ENCODE results near the gene SRSF1. TPM values are rescaled to one million over a fixed set of nuclear protein-coding genes. Genes with fewer than 3 reads are reported as not detected.

Gene SRSF1
- total and polyA plus RNA-seq, 9 donors: 77.8 to 184 (median 157) TPM

- intact Hi-C loops (cut with DNase I): loop anchor here in 2 of 4 donors (5.0 kb wide), 1 partner anchor 140 kb away; no protein-coding TSS in a partner anchor
- no peak for DNase-seq
- Histone ChIP-seq H3K27ac (no peak overlapping the region), H3K4me3 (no peak overlapping the region), H3K27me3 (no peaks in the 10 kb centered on the region), H3K4me1 (ENCODE audit: insufficient read depth) (no peaks in the 10 kb centered on the region), H3K36me3 (no peaks in the 10 kb centered on the region), H3K9me3 (no peaks in the 10 kb centered on the region)
- 83 to 89% (median 85%) methylated on average over 3 of the region's 3 CpGs for WGBS, 3 donors
- no peak for TF ChIP-seq POLR2A (IDR thresholded peaks at IDR 0.05)
- no peak for TF ChIP-seq EP300 (IDR thresholded peaks at IDR 0.05)
- no peak for TF ChIP-seq CTCF (IDR thresholded peaks at IDR 0.05)
Observed at GRCh38 chr17:57997085-57997809, 9.8 kb downstream of the SRSF1 start.

GRCh38 chr17:57995076-57995956, 11.7 kb downstream of the SRSF1 start:
- peak; percentile 31 to 63 (median 48) for DNase-seq

GRCh38 chr17:57994436-57994835, 12.6 kb downstream of the SRSF1 start:
- no peaks in the 10 kb centered on the region for H3K27me3 ChIP-seq
- no peak overlapping the region for H3K27ac ChIP-seq
- 18 to 32% (median 27%) methylated on average over 2 of the region's 2 CpGs for WGBS, 3 donors
- TF ChIP-seq POLR2A (IDR thresholded peaks at IDR 0.05) (no peak), CTCF (IDR thresholded peaks at IDR 0.05) (no peak), EP300 (IDR thresholded peaks at IDR 0.05) (no peak)
- H3K36me3 ChIP-seq: no peaks in the 10 kb centered on the region
- DNase-seq: no peak
- intact Hi-C loops (cut with DNase I): loop anchor here in 1 of 4 donors (5.0 kb wide), 1 partner anchor 132 kb away; no protein-coding TSS in a partner anchor
- H3K9me3 ChIP-seq: no peaks in the 10 kb centered on the region
- H3K4me1 ChIP-seq (ENCODE audit: insufficient read depth): no peaks in the 10 kb centered on the region
- H3K4me3 ChIP-seq: no peak overlapping the region

More at GRCh38 chr17:57995076-57995956, 11.7 kb downstream of the SRSF1 start:
- intact Hi-C loops (cut with DNase I): loop anchor here in 2 of 4 donors (5.0 kb wide), 1 partner anchor 138 kb away; no protein-coding TSS in a partner anchor
- TF ChIP-seq CTCF (IDR thresholded peaks at IDR 0.05) (peak; percentile 21 to 67 (median 65)), POLR2A (IDR thresholded peaks at IDR 0.05) (no peak), EP300 (IDR thresholded peaks at IDR 0.05) (no peak)
- Histone ChIP-seq H3K4me3 (no peak overlapping the region), H3K27me3 (no peaks in the 10 kb centered on the region), H3K4me1 (ENCODE audit: insufficient read depth) (no peaks in the 10 kb centered on the region), H3K27ac (peak overlapping the region in 1 of 2 donors; percentile 34), H3K36me3 (no peaks in the 10 kb centered on the region), H3K9me3 (no peaks in the 10 kb centered on the region)
- 27 to 34% (median 33%) methylated on average over 4 of the region's 4 CpGs for WGBS, 3 donors

All from ovary (tissue), 9 donors.